ENCODE results near the gene NTRK1. TPM values are rescaled to one million over a fixed set of nuclear protein-coding genes. Genes with fewer than 3 reads are reported as not detected.

The NTRK1 gene
- total RNA-seq, 2 donors from 2014 or later = 0.42 to 0.81 TPM

GRCh38 chr1:156874142-156874541 is 13.5 kb downstream of the NTRK1 start:
- ATAC-seq (ENCODE audit: insufficient number of reproducible peaks, low FRiP score, low read depth) = no peak

GRCh38 chr1:156874572-156875340 is 14.1 kb downstream of the NTRK1 start:
- no peaks in the 10 kb centered on the region for H3K9me3 ChIP-seq
- TF ChIP-seq CTCF (IDR thresholded peaks at IDR 0.05) = no peak
- H3K4me3 ChIP-seq = no peak overlapping the region
- no peaks in the 10 kb centered on the region for H3K36me3 ChIP-seq
- ATAC-seq (ENCODE audit: insufficient number of reproducible peaks, low FRiP score, low read depth) (no peak), DNase-seq (ENCODE audit: low spot score) (no peak)
- H3K27me3 ChIP-seq (replicated peaks; ENCODE audit: insufficient read depth) = no peaks in the 10 kb centered on the region
- no peaks in the 10 kb centered on the region for H3K4me1 ChIP-seq (ENCODE audit: control insufficient read depth in 1 of 2, low read depth in 2 of 2)
- no peak overlapping the region for H3K27ac ChIP-seq

More at GRCh38 chr1:156874142-156874541, 13.5 kb downstream of the NTRK1 start:
- Histone ChIP-seq H3K27ac (no peak overlapping the region), H3K4me1 (ENCODE audit: control insufficient read depth in 1 of 2, low read depth in 2 of 2) (no peaks in the 10 kb centered on the region), H3K36me3 (no peaks in the 10 kb centered on the region), H3K4me3 (no peak overlapping the region), H3K9me3 (no peaks in the 10 kb centered on the region), H3K27me3 (replicated peaks; ENCODE audit: insufficient read depth) (no peaks in the 10 kb centered on the region)
- no peak for TF ChIP-seq CTCF (IDR thresholded peaks at IDR 0.05)
- no peak for DNase-seq (ENCODE audit: low spot score)

GRCh38 chr1:156875341-156875615 is 14.6 kb downstream of the NTRK1 start:
- no peak for DNase-seq (ENCODE audit: low spot score)
- no peak for TF ChIP-seq CTCF (IDR thresholded peaks at IDR 0.05)
- no peak for ATAC-seq (ENCODE audit: insufficient number of reproducible peaks, low FRiP score, low read depth)
- no peaks in the 10 kb centered on the region for H3K27me3 ChIP-seq (replicated peaks; ENCODE audit: insufficient read depth)
- H3K4me3 ChIP-seq = no peak overlapping the region
- no peak overlapping the region for H3K27ac ChIP-seq
- H3K4me1 ChIP-seq (ENCODE audit: control insufficient read depth in 1 of 2, low read depth in 2 of 2) = no peaks in the 10 kb centered on the region
- no peaks in the 10 kb centered on the region for H3K9me3 ChIP-seq
- H3K36me3 ChIP-seq = no peaks in the 10 kb centered on the region

- H3K27me3 ChIP-seq (replicated peaks; ENCODE audit: insufficient read depth) = no peaks in the 10 kb centered on the region
- no peak for DNase-seq (ENCODE audit: low spot score)
- no peaks in the 10 kb centered on the region for H3K9me3 ChIP-seq
- no peaks in the 10 kb centered on the region for H3K36me3 ChIP-seq
- no peak for TF ChIP-seq CTCF (IDR thresholded peaks at IDR 0.05)
- no peak overlapping the region for H3K4me3 ChIP-seq
- H3K27ac ChIP-seq = no peak overlapping the region
- no peak for ATAC-seq (ENCODE audit: insufficient number of reproducible peaks, low FRiP score, low read depth)
- no peaks in the 10 kb centered on the region for H3K4me1 ChIP-seq (ENCODE audit: control insufficient read depth in 1 of 2, low read depth in 2 of 2)
These were observed 15.6 kb downstream of the NTRK1 start for GRCh38 chr1:156876281-156876680.

- Histone ChIP-seq H3K36me3 (no peaks in the 10 kb centered on the region), H3K27ac (no peak overlapping the region), H3K4me1 (ENCODE audit: control insufficient read depth in 1 of 2, low read depth in 2 of 2) (no peaks in the 10 kb centered on the region), H3K9me3 (no peaks in the 10 kb centered on the region), H3K27me3 (replicated peaks; ENCODE audit: insufficient read depth) (no peaks in the 10 kb centered on the region), H3K4me3 (no peak overlapping the region)
- no peak for TF ChIP-seq CTCF (IDR thresholded peaks at IDR 0.05)
- no peak for DNase-seq (ENCODE audit: low spot score)
- no peak for ATAC-seq (ENCODE audit: insufficient number of reproducible peaks, low FRiP score, low read depth)
These were observed 16.9 kb downstream of the NTRK1 start for GRCh38 chr1:156877433-156878170.
